ENCODE data around the gene TSNAXIP1.
A peak's percentile ranks its signal among the peaks of the same experiment; 100 is the strongest.

Gene TSNAXIP1, protein sequence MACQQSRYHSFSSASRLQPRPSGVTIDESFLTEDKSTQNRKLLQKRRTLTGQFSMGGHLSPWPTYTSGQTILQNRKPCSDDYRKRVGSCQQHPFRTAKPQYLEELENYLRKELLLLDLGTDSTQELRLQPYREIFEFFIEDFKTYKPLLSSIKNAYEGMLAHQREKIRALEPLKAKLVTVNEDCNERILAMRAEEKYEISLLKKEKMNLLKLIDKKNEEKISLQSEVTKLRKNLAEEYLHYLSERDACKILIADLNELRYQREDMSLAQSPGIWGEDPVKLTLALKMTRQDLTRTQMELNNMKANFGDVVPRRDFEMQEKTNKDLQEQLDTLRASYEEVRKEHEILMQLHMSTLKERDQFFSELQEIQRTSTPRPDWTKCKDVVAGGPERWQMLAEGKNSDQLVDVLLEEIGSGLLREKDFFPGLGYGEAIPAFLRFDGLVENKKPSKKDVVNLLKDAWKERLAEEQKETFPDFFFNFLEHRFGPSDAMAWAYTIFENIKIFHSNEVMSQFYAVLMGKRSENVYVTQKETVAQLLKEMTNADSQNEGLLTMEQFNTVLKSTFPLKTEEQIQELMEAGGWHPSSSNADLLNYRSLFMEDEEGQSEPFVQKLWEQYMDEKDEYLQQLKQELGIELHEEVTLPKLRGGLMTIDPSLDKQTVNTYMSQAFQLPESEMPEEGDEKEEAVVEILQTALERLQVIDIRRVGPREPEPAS

DNA sequence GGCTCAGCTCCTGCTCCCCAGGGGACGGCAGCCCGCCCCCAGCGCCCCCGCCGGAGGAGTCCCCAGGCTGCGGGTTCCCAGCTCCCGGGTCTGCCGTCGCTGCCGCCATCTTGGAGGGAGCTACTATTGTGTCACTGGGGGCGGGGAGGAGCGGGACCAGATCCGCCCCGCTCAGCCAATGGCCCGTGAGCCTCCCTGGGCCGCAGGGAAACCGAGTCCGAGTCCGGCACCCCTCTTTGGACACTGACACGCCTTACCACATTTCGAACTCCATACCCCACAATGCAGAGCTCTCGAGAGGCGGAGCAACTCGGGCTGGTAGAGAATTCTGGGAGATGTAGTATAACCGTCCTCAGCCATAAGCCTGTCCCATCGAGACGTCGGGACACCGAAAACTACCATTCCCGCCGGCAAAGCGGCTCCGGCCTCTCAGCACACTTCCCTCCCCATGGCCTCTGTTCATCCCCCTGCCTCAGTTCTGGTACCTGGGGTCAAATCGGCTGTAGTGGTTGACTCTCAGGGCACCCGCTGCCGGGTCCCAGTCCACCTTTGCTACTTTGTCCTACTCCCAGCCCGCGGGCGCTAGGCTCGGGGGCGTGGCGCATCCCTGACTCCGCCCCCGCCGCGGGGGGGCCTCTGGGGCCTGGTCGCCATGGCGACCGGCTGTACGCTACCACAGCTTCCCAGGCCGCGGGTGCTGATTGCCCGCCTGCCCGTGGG lies at the start of gene TSNAXIP1, which contains the start of gene RANBP10:
TSNAXIP1 (plus strand) TSS at position 462 of the 720 bp plus-strand sequence. CDS start 261 bp downstream, outside the sequence.
RANBP10 (minus strand) TSS at position 133 of the 720 bp plus-strand sequence; CDS start at position 109, 24 bp downstream.
- DNase-seq (ENCODE audit: low spot score) = peak; percentile 97
- TF ChIP-seq, protein P1, sequence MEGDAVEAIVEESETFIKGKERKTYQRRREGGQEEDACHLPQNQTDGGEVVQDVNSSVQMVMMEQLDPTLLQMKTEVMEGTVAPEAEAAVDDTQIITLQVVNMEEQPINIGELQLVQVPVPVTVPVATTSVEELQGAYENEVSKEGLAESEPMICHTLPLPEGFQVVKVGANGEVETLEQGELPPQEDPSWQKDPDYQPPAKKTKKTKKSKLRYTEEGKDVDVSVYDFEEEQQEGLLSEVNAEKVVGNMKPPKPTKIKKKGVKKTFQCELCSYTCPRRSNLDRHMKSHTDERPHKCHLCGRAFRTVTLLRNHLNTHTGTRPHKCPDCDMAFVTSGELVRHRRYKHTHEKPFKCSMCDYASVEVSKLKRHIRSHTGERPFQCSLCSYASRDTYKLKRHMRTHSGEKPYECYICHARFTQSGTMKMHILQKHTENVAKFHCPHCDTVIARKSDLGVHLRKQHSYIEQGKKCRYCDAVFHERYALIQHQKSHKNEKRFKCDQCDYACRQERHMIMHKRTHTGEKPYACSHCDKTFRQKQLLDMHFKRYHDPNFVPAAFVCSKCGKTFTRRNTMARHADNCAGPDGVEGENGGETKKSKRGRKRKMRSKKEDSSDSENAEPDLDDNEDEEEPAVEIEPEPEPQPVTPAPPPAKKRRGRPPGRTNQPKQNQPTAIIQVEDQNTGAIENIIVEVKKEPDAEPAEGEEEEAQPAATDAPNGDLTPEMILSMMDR (IDR thresholded peaks at IDR 0.05; ENCODE audit: borderline replicate concordance, control extremely low read depth, extremely low read depth, insufficient read depth, missing control alignments) = no peak
- in situ Hi-C loops (cut with MboI; ENCODE audit: low sequenced_read_pairs, unreplicated experiment) = loop anchor here (25.0 kb wide), 1 partner anchor 269 kb away; the partner anchor contains the start of gene RIPOR1

DNA sequence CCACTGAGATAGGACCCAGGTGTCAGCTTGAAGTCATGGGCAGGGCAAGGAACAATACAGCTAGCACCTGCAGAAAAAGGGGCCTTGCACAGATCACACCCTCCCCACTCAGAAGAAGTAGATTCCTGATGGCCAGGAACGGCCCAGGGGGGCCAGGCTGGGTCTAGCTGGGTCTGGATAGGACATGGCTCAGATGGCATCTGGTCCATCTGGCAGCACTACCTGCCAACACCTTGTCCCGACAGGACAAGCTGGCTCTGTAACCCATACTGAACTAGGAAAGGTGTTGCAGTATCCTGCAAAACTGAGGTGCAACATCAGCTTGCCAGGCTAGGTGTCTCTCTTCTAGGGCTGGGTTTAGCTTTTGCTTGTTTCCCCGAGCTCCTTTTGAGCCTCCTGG lies 48.7 kb upstream of the TSNAXIP1 start:
- TF ChIP-seq, protein P1 (IDR thresholded peaks at IDR 0.05; ENCODE audit: borderline replicate concordance, control extremely low read depth, extremely low read depth, insufficient read depth, missing control alignments) = no peak
- no peak for DNase-seq (ENCODE audit: low spot score)
- in situ Hi-C loops (cut with MboI; ENCODE audit: low sequenced_read_pairs, unreplicated experiment) = no loop called here

DNA sequence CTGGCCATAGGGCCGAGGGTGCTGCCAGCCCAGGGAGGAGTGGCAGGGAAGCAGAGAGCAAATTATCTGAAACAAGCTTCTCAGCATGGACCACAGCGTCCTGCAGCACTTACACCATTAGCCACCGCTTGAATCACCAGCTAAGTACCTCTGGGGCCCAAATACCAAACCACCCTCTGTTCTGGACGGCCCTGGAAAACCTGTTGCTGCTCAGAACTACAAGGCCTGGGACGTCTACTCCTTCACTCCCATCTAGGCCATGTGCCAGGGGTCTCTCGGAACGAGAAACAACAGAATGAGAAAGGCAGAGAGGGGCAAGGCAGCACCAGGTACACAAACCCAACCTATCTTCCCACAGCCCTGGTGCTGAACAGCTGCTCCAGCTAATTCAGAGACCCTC lies 47.7 kb upstream of the TSNAXIP1 start:
- DNase-seq (ENCODE audit: low spot score) = no peak
- TF ChIP-seq, protein P1 (IDR thresholded peaks at IDR 0.05; ENCODE audit: borderline replicate concordance, control extremely low read depth, extremely low read depth, insufficient read depth, missing control alignments) = no peak
- in situ Hi-C loops (cut with MboI; ENCODE audit: low sequenced_read_pairs, unreplicated experiment) = no loop called here

DNA sequence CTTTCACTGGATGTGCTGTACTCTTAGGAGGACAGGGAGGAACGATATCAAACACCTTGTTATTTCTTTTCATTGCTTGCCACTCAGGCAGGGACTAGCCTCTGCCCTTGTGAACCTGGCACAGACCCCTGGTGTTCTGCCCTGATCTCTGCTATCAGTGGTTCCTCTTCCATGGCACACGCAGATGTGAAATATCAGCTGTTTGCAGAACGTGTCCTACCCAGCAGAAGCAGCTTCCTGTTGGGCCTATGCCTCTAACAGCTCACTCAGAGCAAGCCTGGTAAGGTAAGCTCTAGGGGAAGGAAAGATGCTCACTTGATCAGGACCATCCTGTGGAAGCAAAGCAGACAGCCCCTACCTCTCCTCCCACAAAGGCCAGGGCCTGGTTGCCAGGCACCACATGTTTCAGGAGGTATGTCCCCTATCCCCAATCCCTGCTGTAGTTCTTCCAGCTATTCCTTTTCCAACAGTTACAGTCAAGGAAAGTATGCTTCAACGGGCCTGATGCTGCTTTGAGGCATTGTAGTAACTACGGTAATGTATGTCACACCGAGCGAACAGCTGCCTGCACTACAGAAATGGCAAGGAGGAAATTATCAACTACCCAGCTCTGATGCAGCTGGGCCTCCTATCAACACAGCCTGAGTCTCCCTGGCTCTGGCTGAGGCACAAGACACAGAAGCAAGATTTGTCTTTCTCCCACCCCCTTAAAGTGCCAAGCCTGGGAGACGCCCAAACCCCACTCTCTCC lies 46.3 kb upstream of the TSNAXIP1 start:
- in situ Hi-C loops (cut with MboI; ENCODE audit: low sequenced_read_pairs, unreplicated experiment) = no loop called here
- DNase-seq (ENCODE audit: low spot score) = no peak
- TF ChIP-seq, protein P1 (IDR thresholded peaks at IDR 0.05; ENCODE audit: borderline replicate concordance, control extremely low read depth, extremely low read depth, insufficient read depth, missing control alignments) = no peak

DNA sequence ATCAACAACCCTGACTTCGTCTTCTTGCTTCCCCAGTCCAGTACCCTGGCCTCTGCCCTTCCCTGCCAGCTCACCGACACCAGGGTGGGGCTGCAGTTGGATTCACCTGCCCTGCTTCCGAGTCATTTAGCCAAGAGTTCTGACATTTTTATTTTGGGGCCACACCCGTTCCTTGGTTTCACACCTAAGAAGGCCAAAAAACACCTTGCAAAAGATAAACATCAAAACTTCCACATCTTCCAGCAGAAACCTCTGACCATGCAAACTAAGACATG lies 45.8 kb upstream of the TSNAXIP1 start:
- TF ChIP-seq, protein P1 (IDR thresholded peaks at IDR 0.05; ENCODE audit: borderline replicate concordance, control extremely low read depth, extremely low read depth, insufficient read depth, missing control alignments) = no peak
- in situ Hi-C loops (cut with MboI; ENCODE audit: low sequenced_read_pairs, unreplicated experiment) = no loop called here
- DNase-seq (ENCODE audit: low spot score) = no peak

DNA sequence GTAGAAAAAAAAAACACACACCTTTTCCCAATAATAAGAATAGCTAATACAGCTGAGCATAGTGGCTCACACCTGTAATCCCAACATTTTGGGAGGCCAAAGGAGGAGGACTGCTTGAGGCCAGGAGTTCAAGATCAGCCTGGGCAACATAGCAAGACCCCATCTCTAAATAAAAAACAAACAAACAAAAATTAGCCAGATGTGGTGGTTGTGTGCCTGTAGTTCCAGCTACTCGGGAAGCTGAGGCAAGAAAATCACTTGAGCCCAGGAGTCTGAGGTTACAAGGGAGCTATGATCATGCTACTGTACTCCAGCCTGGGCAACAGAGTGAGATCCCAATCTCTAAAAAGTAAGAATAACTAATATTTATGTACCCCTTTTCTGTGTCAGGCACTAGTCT lies 44.8 kb upstream of the TSNAXIP1 start:
- in situ Hi-C loops (cut with MboI; ENCODE audit: low sequenced_read_pairs, unreplicated experiment) = no loop called here

More for the DNA sequence above, 44.8 kb upstream of the TSNAXIP1 start:
- TF ChIP-seq, protein P1 (IDR thresholded peaks at IDR 0.05; ENCODE audit: borderline replicate concordance, control extremely low read depth, extremely low read depth, insufficient read depth, missing control alignments) = no peak
- no peak for DNase-seq (ENCODE audit: low spot score)
